ENCODE measurements around the gene SLC13A4.
"Not testable (repeated sequence)": the region's sequence is repeated elsewhere in the genome, so short reads cannot be mapped to it uniquely, and the experiment has no call there.

The SLC13A4 gene

GRCh38 chr7:135741905-135742304 is 13.9 kb upstream of the SLC13A4 start:
- TF ChIP-seq SPI1 (IDR thresholded peaks at IDR 0.05; ENCODE audit: borderline replicate concordance, low read depth) (no peak), CTCF (IDR thresholded peaks at IDR 0.05; ENCODE audit: insufficient read depth, low read length) (no peak), POLR2AphosphoS5 (IDR thresholded peaks at IDR 0.05; ENCODE audit: low read depth) (no peak), REST (IDR thresholded peaks at IDR 0.05; ENCODE audit: insufficient replicate concordance, low read depth) (no peak), GABPA (IDR thresholded peaks at IDR 0.05; ENCODE audit: low read depth) (no peak)
- no peaks in the 10 kb centered on the region for H3K27me3 ChIP-seq (ENCODE audit: insufficient read depth, poor library complexity, severe bottlenecking)
- no peak overlapping the region for H3K4me3 ChIP-seq (replicated peaks; ENCODE audit: insufficient read depth, low read length)
- DNase-seq (ENCODE audit: low read depth in 1 of 2, low spot score in 1 of 2) = no peak
- no peak overlapping the region for H3K27ac ChIP-seq (replicated peaks)

- no peak for TF ChIP-seq REST (IDR thresholded peaks at IDR 0.05; ENCODE audit: insufficient replicate concordance, low read depth)
- TF ChIP-seq POLR2AphosphoS5 (IDR thresholded peaks at IDR 0.05; ENCODE audit: low read depth) = no peak
- no peak for TF ChIP-seq CTCF (IDR thresholded peaks at IDR 0.05; ENCODE audit: insufficient read depth, low read length)
- TF ChIP-seq GABPA (IDR thresholded peaks at IDR 0.05; ENCODE audit: low read depth) = no peak
- no peak for TF ChIP-seq SPI1 (IDR thresholded peaks at IDR 0.05; ENCODE audit: borderline replicate concordance, low read depth)
- no peak for DNase-seq (ENCODE audit: low read depth in 1 of 2, low spot score in 1 of 2)
- Histone ChIP-seq H3K4me3 (replicated peaks; ENCODE audit: insufficient read depth, low read length) (no peak overlapping the region), H3K27me3 (ENCODE audit: insufficient read depth, poor library complexity, severe bottlenecking) (no peaks in the 10 kb centered on the region), H3K27ac (replicated peaks) (no peak overlapping the region)
Measured at GRCh38 chr7:135740889-135741288, 12.9 kb upstream of the SLC13A4 start.

GRCh38 chr7:135737306-135737647 is 9.3 kb upstream of the SLC13A4 start:
- not testable (repeated sequence) for H3K27me3 ChIP-seq (ENCODE audit: insufficient read depth, poor library complexity, severe bottlenecking); H3K27ac ChIP-seq (replicated peaks); DNase-seq (ENCODE audit: low read depth in 1 of 2, low spot score in 1 of 2); H3K4me3 ChIP-seq (replicated peaks; ENCODE audit: insufficient read depth, low read length)

GRCh38 chr7:135736586-135737305 is 8.8 kb upstream of the SLC13A4 start:
- TF ChIP-seq POLR2AphosphoS5 (IDR thresholded peaks at IDR 0.05; ENCODE audit: low read depth) = no peak
- no peak for TF ChIP-seq CTCF (IDR thresholded peaks at IDR 0.05; ENCODE audit: insufficient read depth, low read length)
- no peak for TF ChIP-seq GABPA (IDR thresholded peaks at IDR 0.05; ENCODE audit: low read depth)
- TF ChIP-seq REST (IDR thresholded peaks at IDR 0.05; ENCODE audit: insufficient replicate concordance, low read depth) = no peak
- TF ChIP-seq SPI1 (IDR thresholded peaks at IDR 0.05; ENCODE audit: borderline replicate concordance, low read depth) = no peak
- H3K4me3 ChIP-seq (replicated peaks; ENCODE audit: insufficient read depth, low read length) = no peak overlapping the region
- no peak for DNase-seq (ENCODE audit: low read depth in 1 of 2, low spot score in 1 of 2)
- H3K27ac ChIP-seq (replicated peaks) = no peak overlapping the region
- H3K27me3 ChIP-seq (ENCODE audit: insufficient read depth, poor library complexity, severe bottlenecking) = no peaks in the 10 kb centered on the region

Data from HL-60 (cell line).